Stomach smooth muscle (tissue), 2 donors: ENCODE measurements around the gene ERGIC1.
A peak's percentile ranks its signal among the peaks of the same experiment; 100 is the strongest.
"Not testable (repeated sequence)": the region's sequence is repeated elsewhere in the genome, so short reads cannot be mapped to it uniquely, and the experiment has no call there.

Experiments
- H3K27ac ChIP-seq: one replicate; pipeline ENCODE4 v1.7.0; 2013; ENCODE audit warnings: mild to moderate bottlenecking, low read length, inconsistent platforms
- H3K27me3 ChIP-seq, 2 donors: one replicate each; pipeline ENCODE4 v1.7.0; 2013; ENCODE audit warnings: low read length in 2 of 2; ENCODE audit not compliant: insufficient read depth in 2 of 2, control insufficient read depth in 1 of 2
- H3K36me3 ChIP-seq, 2 donors: one replicate each; pipeline ENCODE4 v1.7.0; 2013; ENCODE audit warnings: low read length in 2 of 2; ENCODE audit not compliant: control insufficient read depth in 2 of 2, insufficient read depth in 2 of 2
- H3K4me1 ChIP-seq: one replicate; pipeline ENCODE4 v1.7.0; 2013; ENCODE audit warnings: low read length; ENCODE audit not compliant: control insufficient read depth, insufficient read depth
- H3K4me3 ChIP-seq, 2 donors: one replicate each; pipeline ENCODE4 v1.7.0; 2013; ENCODE audit warnings: low read length in 2 of 2
- H3K9ac ChIP-seq, 2 donors: one replicate each; pipeline ENCODE4 v1.7.0; 2013; ENCODE audit warnings: low read length in 2 of 2, mild to moderate bottlenecking in 1 of 2
- H3K9me3 ChIP-seq, 2 donors: one replicate each; pipeline ENCODE4 v1.7.0; 2013; ENCODE audit warnings: low read length in 2 of 2; ENCODE audit not compliant: control insufficient read depth in 2 of 2
- donor health status: healthy.
- donor health status: Pancreatic carcinoma.

ERGIC1 gene

DNA sequence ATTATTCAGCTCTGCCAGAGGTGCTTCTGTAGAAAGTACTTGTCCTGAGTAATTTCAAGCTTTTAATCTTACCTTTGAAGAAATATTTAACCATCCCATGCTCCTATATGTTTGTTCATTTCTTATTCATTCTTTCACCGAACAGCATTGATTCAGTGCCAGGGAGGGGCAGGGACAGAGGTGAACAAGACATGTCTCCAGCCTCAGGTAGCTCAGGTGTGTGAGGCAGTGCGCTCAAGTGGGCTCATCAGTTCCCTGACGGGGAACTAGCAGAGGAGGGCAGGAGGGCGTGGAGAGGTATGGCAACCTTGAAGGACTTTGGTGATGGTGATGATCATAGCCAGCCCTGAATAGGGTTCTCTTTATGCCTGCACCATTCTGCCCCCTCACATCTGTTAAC is 25.9 kb downstream of the ERGIC1 start:
- no peaks in the 10 kb centered on the region for H3K36me3 ChIP-seq
- no peaks in the 10 kb centered on the region for H3K9me3 ChIP-seq
- H3K27me3 ChIP-seq: no peaks in the 10 kb centered on the region
- H3K4me3 ChIP-seq: peak overlapping the region; percentile 5 to 64
- H3K9ac ChIP-seq: peak overlapping the region; percentile 41 to 51
- peak overlapping the region; percentile 90 for H3K27ac ChIP-seq
- H3K4me1 ChIP-seq: peaks cover 69% of the 10 kb centered on the region

DNA sequence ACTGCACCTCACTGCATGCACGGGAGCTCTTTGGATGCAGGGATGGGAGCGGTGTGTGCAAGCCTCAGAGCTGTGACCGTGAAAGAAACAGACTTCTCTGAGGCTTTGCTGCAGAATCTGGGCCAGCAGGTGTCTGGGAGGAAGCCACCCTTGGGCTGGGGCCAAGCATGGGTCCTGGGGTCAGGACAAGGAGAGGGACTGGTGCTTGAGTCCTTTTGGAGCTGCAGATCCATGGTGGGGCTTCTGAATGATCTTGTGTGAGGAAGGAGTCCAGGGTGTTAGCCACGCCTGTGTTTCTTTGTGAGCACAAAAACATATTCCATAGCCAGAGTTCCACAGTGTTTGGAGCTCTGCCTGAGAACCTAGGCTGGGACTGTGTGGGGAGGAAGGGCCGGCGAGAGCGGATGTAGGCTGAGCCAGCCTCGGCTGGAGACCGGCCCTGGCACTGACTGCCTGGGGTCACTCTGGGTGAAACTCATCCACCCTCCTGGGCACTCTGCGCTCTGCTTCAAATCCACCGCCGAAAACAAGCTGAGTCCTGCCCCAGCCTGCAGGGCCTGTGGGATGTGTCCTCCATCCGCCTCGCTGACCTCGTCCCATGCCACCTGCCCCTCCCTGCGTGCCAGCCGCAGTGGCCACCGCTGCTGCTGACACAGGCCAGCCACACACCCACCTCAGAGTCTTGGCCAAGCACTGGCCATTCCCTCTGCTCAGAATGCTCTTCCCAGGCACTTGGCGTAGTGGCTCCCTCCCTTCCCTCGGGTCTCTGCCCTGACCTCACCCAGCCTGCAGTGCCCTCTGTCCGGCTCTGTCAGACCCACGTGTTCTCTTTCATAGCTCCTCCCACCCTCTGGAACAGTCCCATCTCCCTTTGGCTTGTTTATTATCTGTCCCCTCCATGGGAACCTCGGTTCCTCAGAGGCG is 26.7 kb downstream of the ERGIC1 start:
- H3K27ac ChIP-seq: peak overlapping the region; percentile 90
- peak overlapping the region; percentile 6 to 64 for H3K4me3 ChIP-seq
- H3K27me3 ChIP-seq: no peaks in the 10 kb centered on the region
- peak overlapping the region; percentile 41 to 58 for H3K9ac ChIP-seq
- H3K4me1 ChIP-seq: peaks cover 63% of the 10 kb centered on the region
- no peaks in the 10 kb centered on the region for H3K9me3 ChIP-seq
- no peaks in the 10 kb centered on the region for H3K36me3 ChIP-seq

DNA sequence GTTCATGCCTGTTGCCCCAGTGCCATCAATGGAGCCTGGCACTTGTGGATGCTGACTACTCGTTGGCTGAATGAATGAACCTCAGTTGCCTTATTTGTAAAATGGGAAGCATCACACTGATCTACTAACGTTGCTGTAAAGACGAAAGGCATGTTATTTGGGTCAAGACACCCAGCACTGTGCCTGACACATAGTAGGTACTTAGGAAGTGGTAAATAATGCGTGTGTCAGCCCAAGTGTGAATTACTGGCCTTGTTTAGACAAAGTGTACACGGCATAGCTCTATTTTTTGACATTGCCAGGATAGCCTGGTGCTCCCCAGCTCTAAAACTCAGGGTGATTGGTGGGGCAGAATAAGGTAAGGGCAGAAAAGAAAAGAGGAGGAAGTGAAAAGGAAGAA is 27.4 kb downstream of the ERGIC1 start:
- H3K27ac ChIP-seq: peak overlapping the region; percentile 90
- H3K4me1 ChIP-seq: peaks cover 61% of the 10 kb centered on the region
- H3K9me3 ChIP-seq: no peaks in the 10 kb centered on the region
- H3K27me3 ChIP-seq: no peaks in the 10 kb centered on the region
- peak overlapping the region; percentile 6 to 64 for H3K4me3 ChIP-seq
- no peaks in the 10 kb centered on the region for H3K36me3 ChIP-seq
- peak overlapping the region in 1 of 2 donors; percentile 41 for H3K9ac ChIP-seq

DNA sequence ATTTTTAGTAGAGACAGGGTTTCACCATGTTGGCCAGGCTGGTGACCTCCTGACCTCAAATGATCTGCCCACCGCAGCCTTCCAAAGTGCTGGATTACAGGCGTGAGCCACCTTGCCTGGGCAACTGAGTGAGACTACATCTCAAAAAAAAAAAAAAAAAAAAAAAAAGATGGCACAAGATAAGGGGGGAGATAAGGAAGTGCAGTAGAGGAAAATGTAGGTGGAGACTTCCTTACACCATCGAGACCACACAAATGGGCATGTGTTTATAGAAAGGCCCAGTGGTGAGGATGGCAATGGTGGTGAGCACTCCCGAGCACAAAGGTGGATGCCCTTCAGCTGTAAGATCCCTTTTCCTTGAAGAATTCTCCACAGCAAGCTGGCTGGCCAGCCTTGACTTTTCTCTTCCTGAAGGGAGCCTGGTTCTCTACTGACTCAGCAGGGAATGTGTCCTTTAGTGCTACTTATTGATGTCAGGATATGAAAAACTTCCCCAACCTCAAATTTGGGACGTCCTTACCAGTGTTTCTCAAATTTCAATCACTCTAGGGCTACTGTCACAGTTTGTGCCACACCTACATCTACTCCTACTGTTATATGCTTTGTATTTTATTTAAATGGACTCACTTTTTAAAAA is 28.2 kb downstream of the ERGIC1 start:
- Histone ChIP-seq H3K27me3 (no peaks in the 10 kb centered on the region), H3K36me3 (no peaks in the 10 kb centered on the region), H3K27ac (no peak overlapping the region), H3K4me1 (peaks cover 66% of the 10 kb centered on the region), H3K4me3 (no peak overlapping the region), H3K9me3 (no peaks in the 10 kb centered on the region), H3K9ac (no peak overlapping the region)

DNA sequence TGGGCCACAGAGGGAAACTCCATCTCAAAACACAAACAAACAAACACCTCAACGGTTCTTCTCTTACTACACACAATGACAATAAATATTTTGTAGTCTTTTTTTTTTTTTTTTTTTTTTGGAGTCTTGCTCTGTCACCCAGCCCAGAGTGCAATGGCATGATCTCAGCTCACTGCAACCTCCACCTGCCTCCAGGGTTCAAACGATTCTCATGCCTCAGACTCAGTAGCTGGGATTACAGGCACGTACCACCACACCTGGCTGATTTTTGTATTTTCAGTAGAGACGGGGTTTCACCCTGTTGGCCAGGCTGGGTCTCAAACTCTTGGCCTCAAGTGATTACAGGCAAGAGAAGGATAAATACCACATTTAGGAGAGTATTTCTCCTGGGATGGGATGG is 30.1 kb downstream of the ERGIC1 start:
- H3K4me3 ChIP-seq, H3K9me3 ChIP-seq, H3K27ac ChIP-seq, H3K9ac ChIP-seq, H3K27me3 ChIP-seq, H3K36me3 ChIP-seq: not testable (repeated sequence)
- H3K4me1 ChIP-seq: peaks cover 66% of the 10 kb centered on the region

DNA sequence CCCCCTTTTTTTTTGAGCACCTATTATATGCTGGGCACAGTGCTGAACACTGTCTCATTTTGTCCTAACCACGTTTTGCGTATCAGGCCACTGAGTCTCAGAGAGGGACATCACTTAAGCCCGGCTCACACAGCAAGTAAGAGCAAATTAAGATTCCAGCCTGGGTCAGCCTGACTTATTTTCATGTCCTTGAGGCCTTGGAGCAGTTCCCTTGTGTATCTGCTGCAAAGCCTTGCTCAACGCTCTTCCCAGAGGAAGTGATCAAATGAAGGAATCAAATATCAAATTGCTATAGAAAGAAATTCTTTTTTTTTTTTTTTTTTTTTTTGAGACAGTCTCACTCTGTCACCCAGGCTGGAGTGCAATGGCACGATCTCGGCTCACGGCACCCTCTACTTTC is 30.7 kb downstream of the ERGIC1 start:
- Histone ChIP-seq H3K36me3 (no peaks in the 10 kb centered on the region), H3K27ac (no peak overlapping the region), H3K4me3 (no peak overlapping the region), H3K27me3 (no peaks in the 10 kb centered on the region), H3K9ac (no peak overlapping the region), H3K9me3 (no peaks in the 10 kb centered on the region), H3K4me1 (peaks cover 66% of the 10 kb centered on the region)

DNA sequence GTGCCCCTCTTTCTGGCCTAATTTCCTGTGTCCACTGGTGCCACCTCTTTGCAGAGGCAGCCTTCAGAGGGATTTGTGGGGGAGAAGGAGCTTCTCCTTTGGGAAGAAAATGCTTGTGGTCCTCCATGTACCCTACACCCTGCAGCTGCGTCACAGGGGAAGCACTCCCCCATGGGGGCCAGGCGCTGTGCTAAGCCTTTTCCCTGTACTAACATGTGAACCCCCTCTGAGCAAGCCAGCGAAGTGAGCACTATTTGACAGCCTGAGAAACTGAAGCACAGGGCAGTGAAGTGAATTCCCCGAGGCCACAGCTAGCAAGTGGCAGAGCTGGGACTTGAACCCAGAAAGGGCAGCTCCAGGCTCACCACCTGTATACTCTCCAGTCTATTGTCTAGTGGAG is 32.3 kb downstream of the ERGIC1 start:
- peaks cover 66% of the 10 kb centered on the region for H3K4me1 ChIP-seq
- no peak overlapping the region for H3K9ac ChIP-seq
- no peaks in the 10 kb centered on the region for H3K36me3 ChIP-seq
- no peaks in the 10 kb centered on the region for H3K27me3 ChIP-seq
- H3K27ac ChIP-seq: peak overlapping the region; percentile 94
- H3K4me3 ChIP-seq: peak overlapping the region in 1 of 2 donors; percentile 15
- H3K9me3 ChIP-seq: no peaks in the 10 kb centered on the region

DNA sequence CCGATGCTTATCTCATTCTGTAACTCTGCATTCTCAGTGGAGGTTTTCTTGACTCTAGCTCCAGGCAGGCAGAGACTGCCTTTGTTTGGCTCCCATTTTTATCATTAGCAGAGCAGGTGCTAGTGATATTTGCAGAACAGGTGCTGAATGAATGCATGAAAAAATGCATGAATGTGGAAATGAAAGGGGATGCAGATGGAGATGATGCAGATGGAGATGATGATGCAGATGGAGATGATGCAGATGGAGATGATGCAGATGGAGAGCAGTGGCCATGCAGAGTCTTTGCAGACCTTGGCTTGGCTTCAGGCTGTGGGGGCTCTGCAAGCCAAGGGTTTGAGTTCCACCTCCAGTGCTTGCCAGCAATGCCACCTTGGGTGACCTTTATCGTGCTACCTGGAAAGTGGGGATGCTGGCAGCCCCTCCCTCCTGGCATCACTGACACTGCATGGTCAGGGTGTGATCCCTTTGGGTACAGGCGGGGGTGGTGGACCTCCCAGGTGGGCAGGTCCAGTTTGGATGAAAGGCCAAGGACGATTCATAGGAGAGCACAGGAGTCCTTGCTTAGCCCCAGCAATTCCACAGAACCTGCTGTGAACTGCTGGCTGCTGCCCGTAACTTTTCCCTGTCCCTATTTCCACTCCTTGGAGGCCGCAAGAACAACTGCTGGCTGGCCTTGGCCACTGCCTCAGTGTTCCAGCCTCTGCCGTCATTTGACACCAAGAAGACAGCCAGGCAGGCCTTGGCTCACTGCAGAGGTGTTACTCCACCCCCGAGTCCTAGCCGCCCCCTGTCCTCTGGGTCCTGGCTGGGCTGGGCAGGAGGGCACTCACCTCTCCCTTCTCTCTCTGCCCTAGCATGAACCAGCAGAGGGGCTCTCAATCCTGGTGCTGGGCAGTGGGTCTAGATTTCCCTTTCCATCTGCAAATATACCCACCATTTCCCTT is 33.0 kb downstream of the ERGIC1 start:
- H3K27me3 ChIP-seq: no peaks in the 10 kb centered on the region
- peaks cover 69% of the 10 kb centered on the region for H3K4me1 ChIP-seq
- H3K9ac ChIP-seq: peak overlapping the region; percentile 58 to 64
- peak overlapping the region; percentile 94 for H3K27ac ChIP-seq
- no peaks in the 10 kb centered on the region for H3K9me3 ChIP-seq
- no peaks in the 10 kb centered on the region for H3K36me3 ChIP-seq
- peak overlapping the region in 1 of 2 donors; percentile 47 for H3K4me3 ChIP-seq

DNA sequence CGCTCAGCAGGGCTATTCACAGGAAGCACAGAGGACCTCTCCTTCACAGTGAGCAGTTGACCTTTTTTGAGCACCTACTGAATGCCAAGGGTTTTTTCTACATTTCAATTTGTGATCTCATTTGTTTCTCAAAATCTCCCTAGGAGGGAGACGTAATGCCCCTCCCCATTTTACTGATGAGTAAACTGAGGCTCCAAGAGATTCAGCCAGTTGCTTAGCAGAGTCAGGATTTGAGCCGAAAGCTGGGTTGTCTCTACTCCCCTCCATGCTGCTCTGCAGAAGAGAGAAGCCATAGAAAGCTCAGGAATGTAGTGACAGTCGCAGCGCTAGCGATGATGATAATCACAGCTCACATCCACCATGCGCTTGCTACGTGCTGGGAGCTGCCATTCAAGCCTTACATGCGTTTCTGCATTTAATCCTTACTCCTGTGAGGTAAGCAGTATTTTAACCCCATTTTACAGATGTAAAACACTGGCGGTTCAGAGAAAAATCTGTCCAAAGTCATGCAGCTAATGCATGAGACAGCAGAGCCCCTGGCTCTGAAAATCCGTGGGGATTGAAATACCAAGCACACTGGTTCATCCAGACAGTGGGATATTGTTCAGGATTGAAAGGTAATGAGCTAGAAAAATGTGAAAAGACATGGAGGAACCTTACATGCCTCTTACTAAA is 33.8 kb downstream of the ERGIC1 start:
- H3K9ac ChIP-seq: peak overlapping the region; percentile 58 to 64
- no peak overlapping the region for H3K4me3 ChIP-seq

DNA sequence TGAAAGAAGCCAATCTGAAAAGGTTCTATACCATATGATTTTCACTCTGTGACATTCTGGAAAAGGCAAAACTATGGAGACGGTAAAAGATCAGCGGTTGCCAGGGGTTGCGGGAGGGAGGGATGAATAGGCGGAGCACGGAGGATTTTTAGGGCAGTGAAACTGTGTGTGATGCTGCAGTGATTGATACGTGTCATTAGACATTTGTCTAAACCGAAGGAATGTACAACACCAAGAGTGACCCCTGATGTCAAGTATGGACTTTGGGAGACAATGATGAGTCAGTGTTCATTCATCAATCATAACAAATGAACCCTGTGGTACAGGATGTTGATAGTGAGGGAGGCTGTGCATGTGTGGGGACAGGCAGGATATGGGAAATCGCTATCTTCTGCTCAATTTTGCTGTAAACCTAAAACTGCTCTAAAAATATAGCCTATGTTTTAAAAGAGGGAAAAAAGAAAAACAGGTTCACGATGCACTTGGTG is 34.4 kb downstream of the ERGIC1 start:
- H3K4me1 ChIP-seq: peaks cover 76% of the 10 kb centered on the region
- H3K27ac ChIP-seq: peak overlapping the region; percentile 94
- H3K9me3 ChIP-seq: no peaks in the 10 kb centered on the region
- no peaks in the 10 kb centered on the region for H3K27me3 ChIP-seq
- H3K36me3 ChIP-seq: no peaks in the 10 kb centered on the region
- H3K4me3 ChIP-seq: peak overlapping the region; percentile 13 to 54
- H3K9ac ChIP-seq: peak overlapping the region; percentile 47 to 64

More for the DNA sequence above, 33.8 kb downstream of the ERGIC1 start:
- H3K4me1 ChIP-seq: peaks cover 70% of the 10 kb centered on the region
- H3K27ac ChIP-seq: peak overlapping the region; percentile 94
- no peaks in the 10 kb centered on the region for H3K36me3 ChIP-seq
- no peaks in the 10 kb centered on the region for H3K27me3 ChIP-seq
- no peaks in the 10 kb centered on the region for H3K9me3 ChIP-seq
